Left lobe of liver (tissue), 2 donors: ENCODE measurements around the gene ATAD1. TPM values are rescaled to one million over a fixed set of nuclear protein-coding genes. Genes with fewer than 3 reads are reported as not detected.
"Not testable (repeated sequence)": the region's sequence is repeated elsewhere in the genome, so short reads cannot be mapped to it uniquely, and the experiment has no call there.

Experiments
- ATAC-seq: fragments of 200-7000 bp; cut with Tn5 transposase; one replicate; pipeline ENCODE4 v1.9.1; 2020; ENCODE audit warnings: mild to moderate bottlenecking, moderate library complexity
- DNase-seq: peaks from one replicate; pipeline ENCODE4 v3.0.0-alpha.2; 2020; ENCODE audit warnings: low spot score
- total RNA-seq: library from RNA; stranded (reverse); gene quantifications from one replicate; pipeline ENCODE4 v1.2.1, GENCODE V29; 2021
- donor health status: DM: no; HTN: no; CAD: no; lungs with moderate emphysema.
- donor health status: DM: no; HTN: yes; CAD: no.

Gene ATAD1
- total RNA-seq: 20.6 TPM

GRCh38 chr10:87817609-87818504 is at the start of gene ATAD1:
ATAD1 (minus strand) TSS chr10:87818226; CDS start chr10:87814599, 3,627 bp downstream.
- peak; percentile 98 for ATAC-seq
- peak; percentile 91 for DNase-seq

GRCh38 chr10:87867453-87867852 is 49.4 kb upstream of the ATAD1 start:
- ATAC-seq (no peak), DNase-seq (no peak)

GRCh38 chr10:87866412-87866974 is 48.5 kb upstream of the ATAD1 start:
- no peak for DNase-seq

GRCh38 chr10:87865241-87865881 is 47.3 kb upstream of the ATAD1 start:
- no peak for DNase-seq
- no peak for ATAC-seq

More at GRCh38 chr10:87866412-87866974, 48.5 kb upstream of the ATAD1 start:
- ATAC-seq: no peak

- no peak for ATAC-seq
- no peak for DNase-seq
Observed at GRCh38 chr10:87864496-87865059, 46.6 kb upstream of the ATAD1 start.

GRCh38 chr10:87863951-87864495 is 46.0 kb upstream of the ATAD1 start:
- not testable (repeated sequence) for ATAC-seq

GRCh38 chr10:87863053-87863943 is 45.3 kb upstream of the ATAD1 start, which contains the start of the genes KLLN and PTEN:
KLLN (minus strand) TSS chr10:87863533; CDS start chr10:87862487, 1,046 bp downstream.
PTEN (plus strand) TSS chr10:87863625; CDS start chr10:87864470, 845 bp downstream.
- DNase-seq (peak; percentile 94), ATAC-seq (peak; percentile 68)

More at GRCh38 chr10:87863951-87864495, 46.0 kb upstream of the ATAD1 start:
- DNase-seq: peak; percentile 57

GRCh38 chr10:87862679-87863052 is 44.6 kb upstream of the ATAD1 start:
- DNase-seq: no peak
- ATAC-seq: peak; percentile 13

GRCh38 chr10:87861953-87862678 is 44.1 kb upstream of the ATAD1 start:
- peak; percentile 72 for ATAC-seq
- DNase-seq: peak; percentile 98

GRCh38 chr10:87861566-87861952 is 43.5 kb upstream of the ATAD1 start:
- ATAC-seq (peak; percentile 57), DNase-seq (peak; percentile 95)

- ATAC-seq (no peak), DNase-seq (no peak)
Observed at GRCh38 chr10:87860816-87861403, 42.9 kb upstream of the ATAD1 start.

- no peak for DNase-seq
- ATAC-seq: no peak
Observed at GRCh38 chr10:87860156-87860795, 42.2 kb upstream of the ATAD1 start.

GRCh38 chr10:87855665-87856064 is 37.6 kb upstream of the ATAD1 start:
- ATAC-seq, DNase-seq: not testable (repeated sequence)

- ATAC-seq, DNase-seq: not testable (repeated sequence)
Observed at GRCh38 chr10:87855247-87855646, 37.2 kb upstream of the ATAD1 start.

GRCh38 chr10:87852089-87852488 is 34.1 kb upstream of the ATAD1 start:
- DNase-seq: no peak
- no peak for ATAC-seq

GRCh38 chr10:87850742-87851205 is 32.7 kb upstream of the ATAD1 start:
- DNase-seq (peak; percentile 57), ATAC-seq (peak; percentile 99)

GRCh38 chr10:87849001-87849400 is 31.0 kb upstream of the ATAD1 start:
- DNase-seq (no peak), ATAC-seq (no peak)

GRCh38 chr10:87847550-87847949 is 29.5 kb upstream of the ATAD1 start:
- ATAC-seq (no peak), DNase-seq (no peak)
